ENCODE measurements around the gene SCYGR4.
"Not testable (repeated sequence)": the region's sequence is repeated elsewhere in the genome, so short reads cannot be mapped to it uniquely, and the experiment has no call there.

The SCYGR4 gene, protein sequence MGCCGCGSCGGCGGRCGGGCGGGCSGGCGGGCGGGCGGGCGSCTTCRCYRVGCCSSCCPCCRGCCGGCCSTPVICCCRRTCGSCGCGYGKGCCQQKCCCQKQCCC

GRCh38 chr2:227617316-227618230 is at the start of gene SCYGR4:
Gene SCYGR4, plus strand, starts transcription at chr2:227617498. Its CDS starts 0 bp downstream, at chr2:227617498.
- DNase-seq (ENCODE audit: low read depth in 2 of 2), result no peak

DNA sequence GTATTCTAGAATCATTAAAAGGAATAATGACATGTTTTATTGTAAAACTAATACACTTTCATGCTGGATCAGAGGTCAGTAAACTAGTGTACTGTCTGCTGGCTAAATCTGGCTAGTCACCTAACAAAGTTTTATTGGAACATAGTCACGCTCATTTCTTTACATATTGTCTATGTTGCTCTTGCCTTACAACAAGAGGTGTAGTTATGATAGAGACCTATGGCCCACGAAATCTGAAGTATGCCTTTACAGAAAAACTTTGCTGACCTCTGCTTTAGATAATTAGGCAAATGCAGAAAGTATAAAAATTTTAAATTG is 48.5 kb upstream of the SCYGR4 start:
- DNase-seq (ENCODE audit: low read depth in 2 of 2), result no peak

GRCh38 chr2:227570615-227571014 is 46.7 kb upstream of the SCYGR4 start:
- no peak for DNase-seq (ENCODE audit: low read depth in 2 of 2)

- DNase-seq (ENCODE audit: low read depth in 2 of 2), result no peak
Observed at GRCh38 chr2:227576110-227576509, 41.2 kb upstream of the SCYGR4 start.

DNA sequence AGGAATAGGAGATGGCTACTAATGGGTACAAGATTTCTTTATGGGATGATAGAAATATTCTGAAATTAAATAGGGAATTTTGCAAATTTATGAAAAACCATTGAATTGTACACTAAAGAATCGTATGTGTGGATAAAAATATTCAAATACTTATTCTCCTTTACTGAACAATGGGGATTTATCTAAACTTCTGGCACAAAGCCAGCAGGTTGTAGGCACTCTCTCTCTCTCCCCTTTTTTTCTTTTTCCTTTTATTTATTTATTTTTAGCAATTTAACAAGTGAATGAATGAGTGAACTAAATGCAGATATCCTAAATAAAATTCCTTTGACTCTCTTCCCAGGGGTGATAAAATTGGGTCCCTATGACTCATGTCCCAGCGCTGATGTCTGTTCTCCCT is 40.5 kb upstream of the SCYGR4 start:
- no peak for DNase-seq (ENCODE audit: low read depth in 2 of 2)

GRCh38 chr2:227577555-227577954 is 39.7 kb upstream of the SCYGR4 start:
- DNase-seq (ENCODE audit: low read depth in 2 of 2), result no peak

GRCh38 chr2:227578642-227579041 is 38.7 kb upstream of the SCYGR4 start:
- no peak for DNase-seq (ENCODE audit: low read depth in 2 of 2)

DNA sequence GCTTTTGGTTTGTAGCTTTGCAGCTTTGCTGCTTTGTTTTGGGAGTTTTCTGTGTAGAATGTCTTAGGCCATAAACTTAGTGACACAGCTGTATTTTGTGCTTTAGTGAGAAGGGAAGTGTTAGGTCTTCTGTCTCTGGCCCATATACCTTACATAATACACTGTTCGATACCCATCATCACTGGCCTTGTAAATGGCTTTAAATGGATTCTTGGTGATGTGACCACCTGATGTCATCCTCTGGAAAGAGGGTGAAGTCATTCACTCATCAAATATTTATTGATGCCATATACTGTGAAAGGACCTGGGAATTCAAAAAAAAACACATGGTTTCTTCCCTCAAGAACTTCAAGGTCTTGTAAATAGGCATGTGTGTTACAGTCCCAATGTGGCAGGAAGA is 37.5 kb upstream of the SCYGR4 start:
- no peak for DNase-seq (ENCODE audit: low read depth in 2 of 2)

DNA sequence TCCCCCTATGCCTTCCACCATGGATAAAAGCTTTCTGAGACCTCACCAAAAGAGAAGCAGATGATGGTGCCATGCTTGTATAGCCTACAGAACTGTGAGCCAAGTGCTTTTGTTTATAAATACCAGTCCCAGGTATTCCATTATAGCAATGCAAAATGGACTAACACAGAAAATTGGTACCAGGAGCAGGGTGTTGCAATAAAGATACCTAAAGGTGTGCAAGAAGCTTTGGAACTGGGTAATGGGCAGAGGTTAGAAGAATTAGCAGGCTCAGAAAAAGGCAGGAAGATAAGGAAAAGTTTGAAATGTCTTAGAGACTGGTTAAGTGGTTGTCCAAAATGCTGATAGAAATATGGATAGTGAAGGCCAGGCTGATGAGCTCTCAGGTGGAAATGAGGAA is 34.9 kb upstream of the SCYGR4 start:
- no peak for DNase-seq (ENCODE audit: low read depth in 2 of 2)

- no peak for DNase-seq (ENCODE audit: low read depth in 2 of 2)
Observed at GRCh38 chr2:227592694-227593387, 24.5 kb upstream of the SCYGR4 start.

DNA sequence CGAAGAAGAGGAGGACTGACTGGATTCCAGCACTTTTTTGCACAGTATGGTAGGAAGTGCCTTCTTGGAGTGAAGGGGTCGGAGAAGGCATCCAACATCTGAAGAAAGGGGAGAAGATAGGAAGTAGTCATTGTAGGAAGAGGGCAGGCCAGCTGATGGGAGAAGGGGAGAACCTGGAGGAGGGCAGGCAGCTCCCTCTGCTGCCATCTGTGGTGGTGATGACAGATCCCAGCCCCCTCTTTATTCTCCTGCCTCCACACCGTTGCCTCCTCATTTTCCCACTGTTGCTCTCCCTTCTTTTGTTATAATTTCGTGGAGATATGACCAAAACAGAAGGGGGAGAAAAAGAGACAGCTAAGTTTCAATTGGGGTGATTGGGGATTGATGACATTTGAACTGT is 21.5 kb upstream of the SCYGR4 start:
- DNase-seq (ENCODE audit: low read depth in 2 of 2), result no peak

DNA sequence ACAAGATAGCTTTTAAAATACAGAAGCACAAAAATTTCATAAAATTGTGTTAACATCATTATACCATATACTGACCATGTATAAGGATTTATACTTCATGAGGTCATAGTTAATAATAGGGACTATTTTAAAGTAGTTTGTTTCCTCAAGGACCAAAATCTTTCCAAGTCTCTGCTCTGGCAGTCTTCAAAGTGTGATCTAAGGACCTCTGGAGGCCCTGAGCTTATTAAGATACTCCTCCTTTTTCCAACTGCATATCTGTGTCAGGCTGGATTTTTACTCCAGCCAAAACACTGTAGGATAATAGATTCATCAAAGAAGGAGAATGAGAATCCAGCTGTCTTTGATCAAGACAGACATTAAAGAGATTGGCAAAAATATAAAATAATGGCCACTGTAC is 20.3 kb upstream of the SCYGR4 start:
- DNase-seq (ENCODE audit: low read depth in 2 of 2), result no peak

- no peak for DNase-seq (ENCODE audit: low read depth in 2 of 2)
Observed at GRCh38 chr2:227597998-227598397, 19.3 kb upstream of the SCYGR4 start.

- DNase-seq (ENCODE audit: low read depth in 2 of 2), result not testable (repeated sequence)
Observed at GRCh38 chr2:227598835-227599503, 18.3 kb upstream of the SCYGR4 start, which contains the start of gene SCYGR2. Gene SCYGR2, plus strand, starts transcription at chr2:227598893. Its CDS starts 0 bp downstream, at chr2:227598893.

DNA sequence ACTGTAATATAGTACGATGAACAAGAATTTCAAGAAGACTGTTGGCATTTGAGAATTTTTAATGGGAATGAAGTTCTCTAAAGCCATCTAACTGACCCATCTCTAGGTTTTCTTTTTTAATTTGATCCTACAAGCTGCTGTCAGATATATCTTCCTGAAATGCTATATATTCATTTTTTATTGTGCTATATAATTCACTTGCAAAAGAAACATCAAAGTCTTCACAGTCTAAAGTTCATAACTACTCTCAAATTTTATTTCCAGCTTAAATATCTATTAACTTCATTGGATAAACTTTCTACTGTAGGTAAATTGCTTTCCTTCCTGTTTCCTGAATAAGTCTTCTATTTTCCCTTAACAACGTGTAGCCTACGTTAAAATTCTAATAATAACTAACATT is 14.9 kb upstream of the SCYGR4 start:
- DNase-seq (ENCODE audit: low read depth in 2 of 2), result no peak

DNA sequence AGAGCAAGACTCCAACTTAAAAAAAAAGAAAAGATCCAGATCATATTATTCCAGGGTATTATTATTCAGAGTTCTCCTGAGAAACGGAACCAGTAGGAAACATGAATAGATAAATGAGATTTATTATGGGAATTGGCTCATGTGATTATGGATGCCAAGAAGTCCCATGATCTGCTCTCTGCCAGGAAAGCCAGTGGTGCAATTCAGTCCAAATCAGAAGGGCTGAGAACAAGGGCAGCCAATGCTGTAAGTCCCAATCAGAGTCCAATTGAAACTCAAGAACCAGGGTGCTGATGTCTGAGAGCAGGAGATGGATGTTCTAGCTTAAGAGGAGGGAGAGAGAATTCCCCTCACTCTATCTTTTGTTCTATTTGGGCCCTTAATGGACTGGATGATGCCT is 10.8 kb upstream of the SCYGR4 start:
- DNase-seq (ENCODE audit: low read depth in 2 of 2), result no peak

GRCh38 chr2:227607941-227608340 is 9.4 kb upstream of the SCYGR4 start:
- DNase-seq (ENCODE audit: low read depth in 2 of 2), result no peak

GRCh38 chr2:227608561-227609338 is 8.5 kb upstream of the SCYGR4 start:
- no peak for DNase-seq (ENCODE audit: low read depth in 2 of 2)

DNA sequence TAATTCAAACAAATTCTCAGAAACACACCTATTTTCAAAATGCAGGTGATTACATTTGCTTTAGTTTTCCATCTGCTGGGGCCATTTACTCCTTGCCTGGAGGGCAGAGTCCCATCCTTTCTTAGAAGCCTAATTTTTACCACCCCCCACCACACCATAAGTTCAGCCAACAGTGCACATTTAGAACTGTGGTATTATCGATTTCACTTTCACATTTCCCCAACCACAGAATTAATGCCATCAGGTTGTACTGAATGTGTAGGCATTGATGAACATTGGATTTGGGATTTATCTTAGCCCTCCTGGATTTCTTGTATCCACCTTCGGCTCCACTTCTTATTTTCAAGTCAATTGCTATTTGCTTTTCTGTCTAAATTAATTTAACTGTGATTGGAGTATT is 7.2 kb upstream of the SCYGR4 start:
- no peak for DNase-seq (ENCODE audit: low read depth in 2 of 2)

DNA sequence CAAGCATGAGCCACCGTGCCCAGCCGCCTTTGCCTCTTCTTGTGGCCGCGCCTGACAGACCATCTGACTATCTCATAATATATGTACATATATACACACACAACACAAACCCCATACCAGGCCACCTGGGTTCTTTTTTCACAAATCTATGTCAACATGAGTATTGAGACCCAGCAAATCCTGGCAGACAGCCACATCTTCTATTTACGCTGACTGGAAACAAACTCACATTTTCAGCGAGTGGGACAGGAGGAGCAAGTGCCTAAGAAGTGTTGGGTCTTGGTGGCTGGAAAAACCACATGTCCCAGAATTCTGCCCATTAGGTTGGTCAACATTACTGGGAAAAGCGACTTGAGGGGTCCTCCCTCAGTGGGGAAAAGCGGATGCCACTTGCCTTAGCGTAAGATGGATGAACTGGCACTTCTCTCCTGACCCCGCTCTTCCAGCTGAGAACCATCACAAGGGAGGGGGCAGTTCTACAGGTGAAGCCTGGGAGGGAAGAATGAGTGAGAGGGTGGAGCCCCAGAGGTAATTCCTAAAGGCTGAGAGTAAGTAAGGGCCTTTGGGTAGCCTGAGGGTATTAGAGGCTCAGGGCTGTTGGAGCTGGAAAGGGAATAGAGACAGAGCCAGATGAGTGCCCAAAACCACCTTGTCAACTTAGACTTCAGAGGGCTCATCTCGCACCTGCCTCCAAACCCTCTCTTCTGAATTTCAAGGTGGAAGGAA is 4.6 kb upstream of the SCYGR4 start:
- no peak for DNase-seq (ENCODE audit: low read depth in 2 of 2)

- DNase-seq (ENCODE audit: low read depth in 2 of 2), result no peak
Observed at GRCh38 chr2:227613272-227613660, 4.0 kb upstream of the SCYGR4 start.

Measured in stimulated activated CD8-positive, alpha-beta memory T cell treated with anti-CD3 and anti-CD28 coated beads, Interleukin-2, amount 100 ng/mL, for 1 hour (primary cell).